Left ventricle myocardium superior (tissue), 1 donor: ENCODE measurements around the gene TTYH2. TPM values are rescaled to one million over a fixed set of nuclear protein-coding genes. Genes with fewer than 3 reads are reported as not detected.
"Not testable (repeated sequence)": the region's sequence is repeated elsewhere in the genome, so short reads cannot be mapped to it uniquely, and the experiment has no call there.

Experiments
- ATAC-seq: fragments of 200-7000 bp; cut with Tn5 transposase; one replicate; pipeline ENCODE4 v1.9.1; 2020; ENCODE audit warnings: mild to moderate bottlenecking, moderate library complexity
- DNase-seq: peaks from one replicate; pipeline ENCODE4 v3.0.0-alpha.2; 2020
- intact Hi-C: fragments of 100-400 bp; cut with micrococcal nuclease; formaldehyde crosslinking; loops from one replicate; pipeline ENCODE4 v1.11.0; 2022
- total RNA-seq: library from RNA; stranded (reverse); fragmentation: NEBNext Ultra II Directional; extraction: Animal tissue kit (Norgen Biotek cat#: 25700); gene quantifications from one replicate; pipeline ENCODE4 v1.2.1, GENCODE V29; 2021
- donor health status: DM: no; HTN: yes; CAD: no; lungs with severe emphysema.

TTYH2 gene
- total RNA-seq, 1 donor from 2014 or later: 42.6 TPM

DNA sequence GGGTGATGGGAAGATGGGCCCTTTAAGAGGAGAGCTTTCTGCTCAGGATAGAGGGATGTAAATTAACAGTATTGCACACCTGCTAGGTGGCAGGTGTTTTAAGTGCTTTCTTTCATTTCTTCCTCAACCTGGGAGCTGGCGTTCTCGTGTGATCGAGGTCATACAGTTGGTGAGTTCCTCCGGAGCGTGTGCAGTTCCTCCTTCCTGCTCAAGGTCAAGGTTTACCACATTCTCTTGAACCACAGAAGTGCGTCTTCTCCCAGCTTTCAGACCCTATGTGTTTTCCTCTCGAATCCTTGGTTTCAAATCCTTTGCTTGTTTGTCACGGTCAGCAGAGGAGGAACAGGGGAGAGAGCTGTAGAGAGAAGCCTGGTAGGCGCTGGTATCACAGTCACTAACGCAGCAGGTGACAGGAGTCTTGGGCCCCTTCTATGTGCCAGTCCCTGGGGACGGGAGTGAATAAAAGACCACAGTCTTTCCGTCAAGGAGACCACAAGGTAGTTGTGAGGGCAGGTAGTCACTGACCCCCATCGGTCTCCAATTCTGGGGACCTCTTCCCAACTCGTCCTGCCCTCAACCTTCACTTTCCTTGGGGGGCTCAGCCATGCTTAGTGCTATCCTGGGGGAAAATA lies 61.5 kb downstream of the TTYH2 start:
- no peak for ATAC-seq
- intact Hi-C loops: no loop called here
- DNase-seq: no peak

DNA sequence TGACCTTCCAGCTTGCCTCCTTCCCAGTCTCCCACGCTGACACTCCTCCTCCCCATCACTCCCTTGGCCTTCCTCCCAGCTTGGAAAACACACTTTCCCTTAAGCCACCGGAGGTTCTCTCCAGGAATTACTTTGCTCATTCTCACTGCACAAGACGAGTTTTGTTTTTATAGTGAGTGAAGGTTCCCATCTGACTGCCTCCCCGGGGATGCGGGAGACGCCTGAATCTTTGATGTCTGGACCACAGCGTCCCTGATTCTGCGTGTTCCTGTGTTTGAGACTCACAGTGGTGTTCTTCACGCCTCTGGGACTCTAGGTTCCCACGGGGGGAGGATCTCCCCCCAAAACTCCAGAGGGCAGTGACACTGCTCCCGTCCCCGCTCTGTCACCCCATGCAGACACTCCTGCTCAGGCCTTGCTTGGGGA lies 62.7 kb downstream of the TTYH2 start:
- intact Hi-C loops: no loop called here
- DNase-seq (peak; percentile 58), ATAC-seq (peak; percentile 82)

DNA sequence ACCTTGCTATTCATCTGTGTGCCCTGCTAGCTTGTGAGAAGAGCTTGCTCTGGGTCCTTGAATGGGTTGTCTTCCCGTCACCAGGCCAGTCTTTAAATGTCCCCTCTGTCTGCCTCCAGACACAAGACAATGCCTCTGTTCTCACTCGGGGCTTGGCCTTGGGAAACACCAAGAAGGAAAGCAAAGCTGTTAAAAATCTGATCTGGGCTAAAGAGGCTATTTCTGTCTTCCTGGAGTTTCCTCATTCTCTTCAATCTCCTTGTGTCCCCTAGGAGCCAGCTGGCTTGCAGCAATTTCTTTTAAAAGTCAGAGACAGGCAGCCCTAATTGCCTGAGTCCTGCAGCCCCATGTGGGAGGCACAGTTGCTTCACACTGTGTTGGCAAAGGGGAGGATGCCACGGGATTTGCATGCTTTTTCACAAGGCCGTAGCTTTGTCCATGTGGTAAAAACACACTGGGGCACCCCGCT lies 63.2 kb downstream of the TTYH2 start:
- ATAC-seq (peak; percentile 54), DNase-seq (peak; percentile 45)
- intact Hi-C loops: no loop called here

DNA sequence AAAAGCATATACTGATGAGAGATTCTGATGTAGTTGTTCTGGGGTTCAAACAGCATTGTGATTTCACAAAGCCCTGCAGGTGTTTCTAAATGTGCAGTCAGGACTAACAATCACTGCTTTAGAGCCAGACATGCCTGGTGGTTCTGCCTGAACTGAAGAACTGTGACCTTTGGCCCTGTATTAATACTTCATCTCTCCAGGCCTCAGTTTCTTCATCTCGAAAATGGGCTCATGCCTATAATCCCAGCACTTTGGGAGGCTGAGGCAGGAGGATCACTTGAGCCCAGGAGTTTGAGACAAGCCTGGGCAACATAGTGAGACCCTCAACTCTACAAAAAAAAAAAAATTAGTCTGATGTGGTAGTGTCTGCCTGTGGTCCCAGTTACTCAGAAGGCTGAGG lies 64.6 kb downstream of the TTYH2 start:
- ATAC-seq (no peak), DNase-seq (no peak)
- intact Hi-C loops: no loop called here

DNA sequence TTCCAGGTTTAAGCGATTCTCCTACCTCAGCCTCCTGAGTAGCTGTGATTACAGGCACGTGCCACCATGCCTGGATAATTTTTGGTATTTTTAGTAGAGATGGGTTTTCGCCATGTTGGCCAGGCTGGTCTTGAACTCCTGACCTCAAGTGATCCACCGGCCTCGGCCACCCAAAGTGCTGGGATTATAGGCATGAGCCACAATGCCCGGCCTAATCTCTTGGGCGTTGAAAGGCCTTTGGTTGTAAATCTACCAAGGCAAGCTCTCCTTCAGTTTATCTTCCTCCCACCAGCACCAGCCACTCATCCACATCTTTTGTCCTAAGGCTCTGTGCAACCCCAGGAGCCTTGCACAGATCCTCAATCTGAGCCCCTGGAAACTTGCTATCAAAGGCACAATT lies 66.2 kb downstream of the TTYH2 start:
- ATAC-seq, intact Hi-C loops, DNase-seq: not testable (repeated sequence)

DNA sequence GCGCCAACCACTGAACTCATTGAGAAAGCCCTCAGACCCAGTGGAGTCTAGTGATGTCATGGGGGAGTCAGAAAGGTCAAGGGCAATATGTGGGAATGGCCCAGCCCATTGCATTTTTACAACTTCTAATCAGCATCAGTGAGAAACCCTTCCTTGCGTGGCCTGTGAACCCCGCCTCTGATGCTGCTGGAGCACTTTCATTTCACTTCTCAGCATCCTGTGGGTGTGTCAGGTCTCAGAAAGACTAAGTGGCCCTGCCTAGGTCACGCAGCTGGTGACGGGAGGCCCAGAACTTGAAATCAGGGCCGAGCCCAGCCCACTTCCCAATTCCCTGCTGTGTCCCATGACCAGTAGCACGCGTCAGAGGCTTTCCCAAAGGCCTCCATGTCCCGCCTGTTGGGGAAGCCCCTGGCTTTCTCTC lies 66.7 kb downstream of the TTYH2 start:
- DNase-seq (peak; percentile 48), ATAC-seq (no peak)
- intact Hi-C loops: no loop called here

DNA sequence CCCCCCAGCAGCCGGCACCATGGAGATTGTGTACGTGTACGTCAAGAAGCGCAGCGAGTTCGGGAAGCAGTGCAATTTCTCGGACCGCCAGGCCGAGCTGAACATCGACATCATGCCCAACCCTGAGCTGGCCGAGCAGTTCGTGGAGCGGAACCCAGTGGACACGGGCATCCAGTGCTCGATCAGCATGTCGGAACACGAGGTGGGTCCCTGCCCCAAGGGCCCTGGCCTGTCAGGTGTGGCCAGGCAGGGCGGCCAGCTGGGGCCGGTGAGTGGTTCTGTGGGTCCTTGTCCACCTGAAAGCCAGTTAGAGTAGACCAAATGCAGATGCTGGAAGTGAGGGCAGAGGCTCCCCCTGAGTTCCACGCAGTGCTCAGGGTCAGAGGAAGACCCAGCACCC lies 68.4 kb downstream of the TTYH2 start:
- ATAC-seq: no peak
- DNase-seq: no peak
- intact Hi-C loops: no loop called here

DNA sequence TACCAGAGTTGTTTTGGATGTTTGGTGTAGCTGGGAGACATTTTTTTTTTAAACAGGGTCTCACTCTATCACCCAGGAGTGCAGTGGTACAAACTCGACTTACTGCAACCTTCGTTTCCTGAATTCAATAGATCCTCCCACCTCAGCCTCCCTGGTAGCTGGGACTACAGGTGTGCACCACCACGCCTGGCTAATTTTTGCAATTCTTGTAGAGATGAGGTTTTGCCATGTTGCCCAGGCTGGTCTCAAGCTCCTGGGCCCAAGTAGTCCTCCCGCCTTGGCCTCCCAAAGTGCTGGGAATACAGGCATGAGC lies 68.9 kb downstream of the TTYH2 start:
- intact Hi-C loops, ATAC-seq, DNase-seq: not testable (repeated sequence)

DNA sequence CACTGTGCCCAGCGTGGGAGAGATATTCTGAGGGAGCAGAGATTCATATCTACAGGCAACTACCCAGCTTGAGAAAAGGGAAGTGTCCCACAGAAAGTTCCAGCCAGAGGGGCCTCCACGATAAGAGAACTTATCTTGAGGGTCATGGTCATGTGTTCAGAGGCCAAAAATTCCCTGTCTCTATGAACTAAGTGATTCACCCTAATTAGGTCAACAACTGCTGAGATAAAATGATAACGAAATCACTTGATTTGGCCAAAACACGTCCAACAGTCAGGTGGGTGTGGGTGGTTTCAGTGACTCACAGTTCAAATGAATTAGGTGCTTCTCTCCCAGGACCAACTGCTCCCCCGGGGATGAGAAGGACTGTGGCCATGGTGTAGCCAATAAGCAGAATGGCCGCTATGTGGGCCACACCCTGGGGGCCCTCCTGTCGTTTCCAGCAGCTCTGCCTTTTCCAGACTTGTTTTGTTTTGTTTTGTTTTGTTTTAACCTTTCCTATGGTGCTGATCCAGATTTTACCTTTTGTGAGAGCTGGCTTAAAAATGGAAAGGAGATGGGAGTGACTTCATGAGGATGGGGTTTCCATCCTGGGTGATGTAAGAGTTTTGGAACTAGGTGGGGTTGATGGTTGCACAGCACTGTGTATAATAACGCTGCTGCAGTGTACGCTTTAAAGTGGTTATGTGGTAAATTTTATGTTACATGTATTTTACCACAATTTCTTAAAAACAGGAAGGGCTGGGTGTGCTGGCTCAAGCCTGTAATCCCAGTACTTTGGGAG lies 69.4 kb downstream of the TTYH2 start:
- DNase-seq: no peak
- ATAC-seq: no peak
- intact Hi-C loops: no loop called here

DNA sequence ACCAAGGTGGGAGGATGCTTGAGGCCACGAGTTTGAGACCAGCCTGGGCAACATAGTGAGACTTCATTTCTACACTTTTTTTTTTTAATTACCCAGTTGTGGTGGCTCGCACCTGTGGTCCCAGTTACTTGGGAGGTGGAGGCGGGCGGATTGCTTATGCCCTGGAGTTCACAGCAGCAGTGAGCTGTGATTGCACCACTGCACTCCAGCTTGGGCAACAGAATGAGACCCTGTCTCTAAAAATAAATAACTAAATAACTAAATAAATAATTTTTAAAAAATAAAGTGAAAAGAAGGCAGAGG lies 70.0 kb downstream of the TTYH2 start:
- no peak for ATAC-seq
- DNase-seq: no peak

DNA sequence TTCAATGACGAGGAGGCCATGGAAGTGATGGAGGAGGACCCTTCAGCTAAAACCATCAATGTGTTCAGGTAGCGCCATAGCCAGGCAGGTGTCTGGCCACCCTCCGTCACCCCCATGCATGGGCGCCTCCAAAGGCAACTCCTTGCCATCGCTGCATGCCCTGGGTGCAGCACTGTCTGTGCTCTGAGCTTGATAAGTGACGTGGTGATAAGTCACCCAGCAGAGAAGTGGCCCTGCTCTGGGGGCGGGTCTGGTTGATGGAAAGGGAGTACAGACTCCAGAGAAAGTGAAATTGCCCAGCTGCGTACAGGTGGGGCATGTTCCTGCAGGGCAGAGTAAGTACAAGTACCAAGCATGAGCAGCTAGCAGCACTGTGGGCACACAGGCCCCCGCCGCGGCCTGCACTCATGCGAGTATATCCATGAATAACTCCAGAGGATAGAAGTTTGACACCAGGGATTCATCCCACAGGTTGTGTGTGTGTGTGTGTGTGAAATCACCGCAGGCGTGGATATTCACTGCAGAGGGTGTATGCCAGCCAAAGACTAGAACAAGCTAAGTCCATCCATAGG lies 73.7 kb downstream of the TTYH2 start:
- ATAC-seq: no peak
- DNase-seq: no peak
- intact Hi-C loops: no loop called here

More for the DNA sequence above, 70.0 kb downstream of the TTYH2 start:
- intact Hi-C loops: no loop called here

DNA sequence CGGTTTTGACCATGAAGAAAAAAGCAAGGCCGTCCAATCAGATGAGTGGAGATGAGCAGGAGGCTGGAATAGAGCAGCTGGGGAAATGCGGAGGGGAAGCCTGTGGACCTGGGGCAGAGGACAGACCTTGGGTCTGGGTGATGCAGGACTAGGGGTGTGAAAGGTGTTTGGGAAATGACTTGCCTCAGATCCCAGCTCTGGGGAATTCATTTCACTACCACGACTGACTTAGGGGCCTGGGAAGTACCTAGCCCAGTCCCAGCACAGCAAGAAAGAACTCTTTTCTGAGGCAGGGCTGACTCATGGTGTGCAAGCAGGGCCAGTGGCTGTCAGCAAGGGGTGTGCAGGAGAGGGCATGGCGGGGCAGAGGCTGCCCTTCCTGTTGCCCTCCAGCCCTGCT lies 75.4 kb downstream of the TTYH2 start:
- ATAC-seq (no peak), DNase-seq (no peak)

DNA sequence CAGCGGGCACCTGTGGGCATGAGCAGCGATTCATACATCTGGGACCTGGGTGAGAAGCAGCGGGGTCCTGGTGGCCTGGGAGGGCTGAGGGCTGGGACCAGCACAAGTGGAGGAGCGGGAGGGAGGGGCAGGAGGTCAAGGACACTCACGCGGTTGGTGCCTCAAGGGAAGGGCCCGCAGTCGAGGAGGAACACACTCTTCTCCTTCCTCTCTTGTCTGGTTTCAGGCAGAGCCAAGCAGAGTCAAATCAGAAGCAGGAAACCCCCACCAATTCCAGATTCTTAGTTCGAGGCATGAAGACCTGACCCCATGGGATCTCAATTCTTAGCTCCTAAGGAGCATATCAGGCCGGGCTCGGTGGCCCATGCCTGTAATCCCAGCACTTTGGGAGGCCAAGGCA lies 76.3 kb downstream of the TTYH2 start:
- DNase-seq: no peak

More for the DNA sequence above, 75.4 kb downstream of the TTYH2 start:
- intact Hi-C loops: no loop called here

DNA sequence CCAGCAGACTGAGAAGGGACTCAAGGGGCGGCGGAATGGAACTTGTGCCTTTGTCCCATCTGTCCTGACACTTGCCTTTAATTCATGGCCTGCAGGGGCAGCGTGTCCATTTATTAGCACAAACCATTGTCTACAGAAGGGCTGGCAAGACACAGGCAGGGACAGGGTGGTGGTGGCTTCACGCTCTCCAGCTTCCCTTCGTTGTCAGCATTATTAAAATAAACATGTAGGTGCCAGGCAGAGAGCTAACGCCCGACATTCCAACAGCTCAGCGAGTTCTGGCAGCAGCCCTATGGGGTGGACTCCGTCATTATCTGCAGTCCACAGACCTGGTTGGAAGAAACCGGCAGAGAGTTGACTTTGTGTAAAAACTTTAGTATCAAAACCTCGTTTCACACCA lies 77.0 kb downstream of the TTYH2 start:
- intact Hi-C loops: no loop called here
- ATAC-seq (peak; percentile 87), DNase-seq (peak; percentile 42)

More for the DNA sequence above, 76.3 kb downstream of the TTYH2 start:
- intact Hi-C loops: no loop called here
- ATAC-seq: no peak

DNA sequence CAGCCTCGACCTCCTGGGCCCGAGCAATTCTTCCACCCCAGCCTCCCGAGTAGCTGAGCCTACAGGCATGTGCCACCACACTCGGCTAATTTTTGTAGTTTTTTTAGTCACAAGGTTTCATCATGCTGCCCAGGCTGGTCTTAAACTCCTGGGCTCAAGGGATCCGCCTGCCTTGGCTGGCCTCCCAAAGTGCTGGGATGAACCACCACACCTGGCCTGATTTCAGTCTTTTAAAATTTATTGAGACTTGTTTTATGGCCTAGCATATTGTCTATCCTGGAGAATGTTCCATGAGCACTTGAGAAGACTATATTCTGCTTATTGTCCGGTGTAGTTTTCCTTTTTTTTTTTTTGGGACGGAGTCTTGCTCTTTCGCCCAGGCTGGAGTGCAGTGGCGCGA lies 79.1 kb downstream of the TTYH2 start:
- ATAC-seq (no peak), DNase-seq (no peak)
- intact Hi-C loops: no loop called here

DNA sequence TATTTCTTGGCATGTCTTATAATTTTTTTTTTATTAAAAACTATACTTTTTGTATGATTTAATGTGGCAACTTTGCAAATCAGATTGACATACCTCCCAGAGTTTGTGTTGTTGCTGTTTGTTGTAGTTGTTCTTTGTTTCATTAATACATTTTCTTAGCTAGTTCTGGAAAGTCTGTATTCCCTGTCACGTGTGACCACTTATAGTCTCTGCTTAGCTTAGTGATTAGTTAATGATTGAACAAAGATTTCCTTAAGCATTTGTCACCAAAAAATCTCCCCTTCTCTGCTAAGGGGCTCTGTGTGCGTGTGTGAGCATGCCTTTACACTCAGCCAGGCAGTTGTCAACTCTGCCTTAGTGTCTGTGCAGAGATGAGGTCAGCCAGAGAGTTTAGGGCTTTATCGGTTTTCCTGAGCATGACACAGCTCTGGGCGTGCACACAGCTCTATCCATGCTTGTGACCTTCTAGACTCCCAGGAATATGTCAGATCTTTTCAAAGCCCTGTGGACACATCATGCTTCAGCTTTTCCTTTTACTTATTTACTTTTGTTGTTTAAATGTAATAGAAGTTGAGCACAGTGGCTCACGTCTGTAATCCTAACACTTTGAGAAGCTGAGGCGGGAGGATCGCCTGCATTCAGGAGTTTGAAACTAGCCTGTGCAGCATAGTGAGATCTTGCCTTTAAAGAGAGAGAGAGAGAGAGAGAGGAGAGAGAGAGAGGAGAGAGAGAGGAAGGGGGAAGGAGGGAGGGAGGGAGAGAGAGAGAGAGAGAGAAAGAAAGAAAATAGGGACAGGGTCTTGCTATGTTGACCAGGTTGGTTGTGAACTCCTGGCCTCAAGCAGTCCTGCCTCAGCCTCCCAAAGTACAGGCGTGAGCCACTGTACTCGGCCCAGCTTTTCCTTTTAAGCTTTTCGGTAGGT lies 82.5 kb downstream of the TTYH2 start:
- DNase-seq: peak; percentile 61
- peak; percentile 96 for ATAC-seq
- intact Hi-C loops: no loop called here

DNA sequence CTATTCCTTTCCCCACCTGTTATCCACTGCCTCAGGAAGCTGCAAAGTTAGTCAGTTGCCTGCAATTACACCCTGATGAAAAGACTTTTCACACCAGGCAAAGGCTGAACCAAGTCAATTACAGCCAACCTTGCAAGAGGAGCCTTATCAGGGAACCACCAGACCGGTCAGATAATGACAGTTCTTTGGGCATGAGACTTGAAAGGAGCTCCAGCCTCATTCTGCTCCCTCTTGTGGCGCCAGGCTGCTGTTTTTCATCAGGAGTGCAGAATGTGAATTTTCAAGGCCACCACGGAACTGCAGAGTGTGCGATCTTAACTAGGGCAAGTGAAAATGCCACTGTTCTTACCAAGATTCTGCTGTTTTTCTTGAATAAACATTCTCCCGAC lies 83.2 kb downstream of the TTYH2 start:
- intact Hi-C loops: no loop called here
- ATAC-seq: peak; percentile 87
- peak; percentile 83 for DNase-seq

DNA sequence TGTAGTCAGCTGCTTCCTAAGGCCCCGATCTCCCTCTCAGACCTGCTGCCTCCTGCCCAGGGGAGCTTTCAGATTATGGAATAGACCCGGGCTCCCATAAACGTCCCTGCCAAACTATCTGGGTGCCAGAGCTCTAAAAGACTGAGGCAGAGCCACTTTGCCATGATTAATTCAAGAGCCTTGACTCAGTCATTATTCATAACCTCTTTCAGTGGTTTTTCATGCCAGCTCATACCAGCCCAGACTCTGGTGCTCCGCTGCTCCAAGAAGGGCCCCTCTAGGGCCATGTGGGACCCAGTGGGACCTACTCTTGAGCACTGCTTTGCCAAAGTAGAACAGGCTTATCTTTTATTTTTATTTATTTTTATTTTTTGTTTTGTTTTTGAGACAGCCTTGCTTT lies 84.6 kb downstream of the TTYH2 start:
- ATAC-seq (no peak), DNase-seq (no peak)
- intact Hi-C loops: no loop called here

DNA sequence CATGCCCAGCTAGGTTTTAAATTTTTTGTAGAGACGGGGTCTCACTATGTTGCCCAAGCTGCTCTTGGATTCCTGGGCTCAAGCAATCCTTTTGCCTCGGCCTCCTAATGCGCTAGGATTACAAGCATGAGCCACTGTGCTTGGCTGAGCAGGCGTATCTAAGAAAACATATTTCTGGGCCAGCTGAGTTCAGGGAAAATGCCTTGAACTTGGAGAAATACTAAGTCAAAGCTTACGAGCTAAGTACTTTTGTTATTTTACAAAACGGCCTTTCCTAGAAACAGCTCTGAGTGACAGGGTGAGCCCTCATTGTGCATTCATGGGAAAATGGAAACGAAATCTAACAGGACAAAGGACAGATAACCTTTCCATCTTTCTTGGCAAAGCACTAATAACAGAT lies 85.4 kb downstream of the TTYH2 start:
- ATAC-seq (no peak), DNase-seq (no peak)
- intact Hi-C loops: no loop called here
